Dendritic cell treated with granulocyte-macrophage colony-stimulating factor and Interleukin-4, amounts not matched to agents 40 ng/mL and 50 ng/mL, for 4 days (primary cell): Measurements from ENCODE around the gene LSM14A.
"Not testable (repeated sequence)": the region's sequence is repeated elsewhere in the genome, so short reads cannot be mapped to it uniquely, and the experiment has no call there.

Experiments
- H3K27ac Mint-ChIP-seq: one replicate; pipeline ENCODE4 v1.8.0; 2022; ENCODE audit warnings: mild to moderate bottlenecking, mixed read lengths
- H3K27me3 Mint-ChIP-seq: one replicate; pipeline ENCODE4 v1.8.0; 2022; ENCODE audit warnings: mild to moderate bottlenecking, mixed read lengths
- H3K36me3 Mint-ChIP-seq: one replicate; pipeline ENCODE4 v1.8.0; 2022; ENCODE audit warnings: low read depth, mixed read lengths
- H3K4me1 Mint-ChIP-seq: one replicate; pipeline ENCODE4 v1.8.0; 2022; ENCODE audit warnings: low read depth, mixed read lengths
- H3K4me3 Mint-ChIP-seq: one replicate; pipeline ENCODE4 v1.8.0; 2022; ENCODE audit warnings: mild to moderate bottlenecking, moderate library complexity, mixed read lengths
- H3K9me3 Mint-ChIP-seq: one replicate; pipeline ENCODE4 v1.8.0; 2022; ENCODE audit warnings: mixed read lengths
- intact Hi-C: fragments of 100-400 bp; cut with micrococcal nuclease; formaldehyde crosslinking; loops from one replicate; pipeline ENCODE4 v1.15.0; 2022

Gene LSM14A

DNA sequence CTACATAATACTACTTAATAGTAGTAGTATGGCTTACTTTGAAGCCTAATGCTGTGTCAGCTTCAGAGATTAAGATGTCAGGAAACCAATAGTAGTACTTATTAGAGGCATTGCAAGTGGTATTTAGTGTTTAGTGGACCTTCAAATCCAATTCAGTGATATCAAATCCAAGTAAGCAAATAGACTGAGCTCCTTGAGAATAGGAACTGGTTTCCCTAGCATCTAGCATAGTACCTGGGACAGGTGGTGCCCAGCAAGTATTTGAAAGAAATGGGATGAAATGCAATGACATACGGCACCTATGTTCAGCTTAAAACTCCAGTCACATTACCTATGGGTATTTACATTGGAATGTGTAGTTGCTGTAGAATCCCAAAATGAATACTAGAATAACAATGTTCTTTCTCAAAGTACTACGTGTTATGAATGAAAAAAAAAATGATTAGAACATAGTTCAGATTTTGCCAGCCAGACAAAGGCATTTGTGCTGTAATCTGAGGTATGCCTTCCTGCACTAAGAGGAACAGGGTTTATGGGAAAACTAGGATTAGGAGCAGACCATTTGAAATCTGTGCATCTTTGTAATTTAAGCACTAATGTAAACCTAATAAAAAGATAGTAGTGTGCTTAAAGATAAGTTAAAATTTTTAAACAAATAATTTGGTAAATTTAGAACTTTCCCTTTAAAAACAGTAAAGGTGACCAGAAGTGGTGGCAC, 17.1 kb downstream of the LSM14A start:
- peaks cover 52% of the 10 kb centered on the region for H3K4me1 Mint-ChIP-seq
- H3K36me3 Mint-ChIP-seq: peaks cover 28% of the 10 kb centered on the region
- H3K4me3 Mint-ChIP-seq: no peak overlapping the region
- H3K27ac Mint-ChIP-seq: no peak overlapping the region
- no peaks in the 10 kb centered on the region for H3K27me3 Mint-ChIP-seq
- intact Hi-C loops: no loop called here
- H3K9me3 Mint-ChIP-seq: no peaks in the 10 kb centered on the region

DNA sequence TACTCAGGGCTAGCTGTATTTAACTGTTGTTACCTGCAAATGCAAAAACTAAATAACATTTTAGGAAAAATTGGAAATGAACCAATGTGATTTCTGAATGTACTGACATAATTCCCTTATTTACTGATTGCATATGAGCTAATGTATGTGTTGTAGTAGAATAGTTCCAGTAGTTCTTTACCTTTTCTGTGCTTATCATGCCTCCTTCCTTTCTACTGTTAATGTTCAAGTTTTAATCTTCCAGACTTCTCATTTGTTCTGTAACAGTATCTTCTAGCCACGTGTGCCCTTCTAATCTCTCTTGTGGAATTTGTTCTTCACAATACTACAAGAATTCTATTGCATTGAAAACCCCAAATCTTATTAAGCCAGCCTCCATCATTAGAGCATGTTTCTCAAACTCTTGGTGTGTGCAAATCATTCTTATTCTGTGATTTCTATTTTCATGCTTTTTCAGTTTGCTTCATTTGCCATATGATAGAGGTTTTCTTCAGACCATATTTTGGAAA, 17.7 kb downstream of the LSM14A start:
- no peaks in the 10 kb centered on the region for H3K27me3 Mint-ChIP-seq
- intact Hi-C loops: no loop called here
- H3K36me3 Mint-ChIP-seq: peaks cover 32% of the 10 kb centered on the region
- H3K4me1 Mint-ChIP-seq: peaks cover 49% of the 10 kb centered on the region
- H3K4me3 Mint-ChIP-seq: no peak overlapping the region
- H3K27ac Mint-ChIP-seq: no peak overlapping the region
- H3K9me3 Mint-ChIP-seq: no peaks in the 10 kb centered on the region

DNA sequence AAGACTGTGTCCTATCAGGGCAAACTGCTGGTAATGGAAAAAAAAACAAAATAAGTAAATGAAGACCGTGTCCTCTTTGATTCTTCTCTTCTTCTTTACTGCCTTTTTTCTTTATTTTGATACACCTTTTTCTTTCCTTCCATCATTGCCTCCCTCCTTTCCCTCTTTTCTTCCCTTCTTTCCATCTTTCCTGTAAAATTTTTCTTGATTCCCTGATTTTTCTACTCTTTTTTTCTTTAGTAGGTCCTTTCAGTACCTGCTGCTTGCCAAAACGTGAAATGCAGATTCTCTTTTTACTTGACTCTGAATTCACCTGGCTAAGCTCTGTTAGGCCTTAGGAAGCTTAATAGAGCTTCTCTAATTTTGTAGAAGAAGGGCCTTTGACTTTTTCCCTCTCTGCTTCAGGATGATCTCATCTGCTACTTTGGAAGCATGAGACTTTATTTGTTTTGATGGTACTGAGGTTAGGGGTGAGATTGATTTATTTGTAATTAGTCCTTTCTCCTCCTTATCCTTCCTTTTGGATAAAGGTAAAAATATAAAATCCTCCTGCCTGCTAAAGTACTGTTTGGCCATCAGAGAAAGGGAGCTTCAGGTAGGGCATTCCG, 19.2 kb downstream of the LSM14A start:
- no peak overlapping the region for H3K27ac Mint-ChIP-seq
- no peak overlapping the region for H3K4me3 Mint-ChIP-seq
- intact Hi-C loops: no loop called here
- H3K36me3 Mint-ChIP-seq: peaks cover 41% of the 10 kb centered on the region
- H3K4me1 Mint-ChIP-seq: peaks cover 36% of the 10 kb centered on the region
- H3K27me3 Mint-ChIP-seq: no peaks in the 10 kb centered on the region
- no peaks in the 10 kb centered on the region for H3K9me3 Mint-ChIP-seq

- Mint-ChIP-seq H3K4me1 (peaks cover 25% of the 10 kb centered on the region), H3K9me3 (no peaks in the 10 kb centered on the region), H3K4me3 (no peak overlapping the region), H3K36me3 (peaks cover 53% of the 10 kb centered on the region), H3K27me3 (no peaks in the 10 kb centered on the region), H3K27ac (no peak overlapping the region)
- intact Hi-C loops: no loop called here
These were observed 21.1 kb downstream of the LSM14A start for GRCh38 chr19:34193439-34193838.

DNA sequence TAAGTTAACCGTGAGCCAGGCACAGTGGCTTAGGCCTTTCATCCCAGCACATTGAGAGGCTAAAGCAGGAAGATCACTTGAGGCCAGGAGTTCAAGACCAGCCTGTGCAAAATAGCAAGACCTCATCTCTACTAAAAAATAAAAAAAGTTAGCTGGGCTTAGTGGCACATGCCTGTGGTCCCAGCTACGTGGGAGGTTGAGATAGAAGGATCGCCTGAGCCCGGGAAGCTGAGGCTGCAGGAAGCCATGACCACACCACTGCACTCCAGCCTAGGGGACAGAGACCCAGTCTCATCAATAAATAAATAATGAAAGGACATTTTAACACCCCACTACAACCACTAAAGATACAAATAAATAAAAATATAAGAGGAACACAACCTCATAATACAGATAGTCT, 21.6 kb downstream of the LSM14A start:
- Mint-ChIP-seq H3K27ac (no peak overlapping the region), H3K36me3 (peaks cover 56% of the 10 kb centered on the region)

GRCh38 chr19:34201133-34201532, 28.8 kb downstream of the LSM14A start:
- no peak overlapping the region for H3K4me3 Mint-ChIP-seq
- no peak overlapping the region for H3K27ac Mint-ChIP-seq
- peaks cover 93% of the 10 kb centered on the region for H3K36me3 Mint-ChIP-seq
- no peaks in the 10 kb centered on the region for H3K27me3 Mint-ChIP-seq
- intact Hi-C loops: no loop called here
- peaks cover 4% of the 10 kb centered on the region for H3K4me1 Mint-ChIP-seq
- no peaks in the 10 kb centered on the region for H3K9me3 Mint-ChIP-seq

More for the DNA sequence above, 21.6 kb downstream of the LSM14A start:
- Mint-ChIP-seq H3K27me3 (no peaks in the 10 kb centered on the region), H3K9me3 (no peaks in the 10 kb centered on the region), H3K4me3 (no peak overlapping the region), H3K4me1 (peaks cover 22% of the 10 kb centered on the region)
- intact Hi-C loops: no loop called here

DNA sequence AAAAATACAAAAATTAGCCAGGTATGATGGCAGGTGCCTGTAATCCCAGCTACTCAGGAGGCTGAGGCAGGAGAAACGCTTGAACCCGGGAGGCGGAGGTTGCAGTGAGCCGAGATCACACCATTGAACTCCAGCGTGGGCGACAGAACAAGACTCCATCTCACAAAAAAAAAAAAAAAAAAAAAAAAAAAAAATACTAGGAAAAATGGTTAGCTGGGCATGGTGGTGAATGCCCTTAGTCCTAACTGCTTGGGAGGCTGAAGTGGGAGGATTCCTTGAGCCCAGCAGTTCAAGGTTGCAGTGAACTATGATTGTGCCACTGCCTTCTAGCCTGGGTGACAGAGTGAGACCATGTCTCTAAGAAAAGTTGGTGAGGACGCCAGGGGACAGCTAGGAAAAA, 33.0 kb downstream of the LSM14A start:
- H3K27ac Mint-ChIP-seq, intact Hi-C loops, H3K27me3 Mint-ChIP-seq, H3K9me3 Mint-ChIP-seq, H3K4me3 Mint-ChIP-seq, H3K4me1 Mint-ChIP-seq: not testable (repeated sequence)
- H3K36me3 Mint-ChIP-seq: peaks cover 94% of the 10 kb centered on the region

- Mint-ChIP-seq H3K4me1 (no peaks in the 10 kb centered on the region), H3K9me3 (no peaks in the 10 kb centered on the region), H3K36me3 (peaks cover 85% of the 10 kb centered on the region), H3K27ac (no peak overlapping the region), H3K4me3 (no peak overlapping the region), H3K27me3 (no peaks in the 10 kb centered on the region)
- intact Hi-C loops: no loop called here
These were observed 36.1 kb downstream of the LSM14A start for GRCh38 chr19:34208291-34208884.

DNA sequence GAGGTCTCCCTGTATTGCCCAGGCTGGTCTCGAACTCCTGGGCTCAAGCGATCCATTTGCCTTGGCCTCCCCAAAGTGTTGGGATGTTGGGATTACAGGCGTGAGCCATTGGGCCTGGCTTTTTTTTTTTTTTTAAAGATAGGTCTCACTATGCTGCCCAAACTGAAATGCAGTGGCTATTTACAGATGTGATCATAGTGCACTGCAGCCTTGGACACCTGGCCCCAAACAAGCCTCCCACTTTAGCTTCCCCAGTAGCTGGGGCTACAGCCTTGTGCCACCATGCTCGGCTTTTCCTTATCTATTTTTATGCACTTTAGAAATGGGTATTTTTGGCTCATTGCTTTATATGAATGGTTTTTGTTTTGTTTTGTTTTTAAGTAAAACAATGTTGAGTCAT, 37.4 kb downstream of the LSM14A start:
- intact Hi-C loops: no loop called here
- Mint-ChIP-seq H3K27me3 (no peaks in the 10 kb centered on the region), H3K4me3 (no peak overlapping the region), H3K4me1 (no peaks in the 10 kb centered on the region), H3K36me3 (peaks cover 84% of the 10 kb centered on the region), H3K9me3 (no peaks in the 10 kb centered on the region), H3K27ac (no peak overlapping the region)

- peaks cover 79% of the 10 kb centered on the region for H3K36me3 Mint-ChIP-seq
- H3K27ac Mint-ChIP-seq: no peak overlapping the region
- intact Hi-C loops: no loop called here
- H3K9me3 Mint-ChIP-seq: no peaks in the 10 kb centered on the region
- peaks cover 8% of the 10 kb centered on the region for H3K4me1 Mint-ChIP-seq
- no peak overlapping the region for H3K4me3 Mint-ChIP-seq
- H3K27me3 Mint-ChIP-seq: no peaks in the 10 kb centered on the region
These were observed 41.0 kb downstream of the LSM14A start for GRCh38 chr19:34213283-34213682.

GRCh38 chr19:34214040-34214439, 41.7 kb downstream of the LSM14A start:
- no peak overlapping the region for H3K27ac Mint-ChIP-seq
- H3K36me3 Mint-ChIP-seq: peaks cover 79% of the 10 kb centered on the region
- H3K4me3 Mint-ChIP-seq: no peak overlapping the region
- no peaks in the 10 kb centered on the region for H3K27me3 Mint-ChIP-seq
- peaks cover 14% of the 10 kb centered on the region for H3K4me1 Mint-ChIP-seq
- intact Hi-C loops: no loop called here
- H3K9me3 Mint-ChIP-seq: no peaks in the 10 kb centered on the region

DNA sequence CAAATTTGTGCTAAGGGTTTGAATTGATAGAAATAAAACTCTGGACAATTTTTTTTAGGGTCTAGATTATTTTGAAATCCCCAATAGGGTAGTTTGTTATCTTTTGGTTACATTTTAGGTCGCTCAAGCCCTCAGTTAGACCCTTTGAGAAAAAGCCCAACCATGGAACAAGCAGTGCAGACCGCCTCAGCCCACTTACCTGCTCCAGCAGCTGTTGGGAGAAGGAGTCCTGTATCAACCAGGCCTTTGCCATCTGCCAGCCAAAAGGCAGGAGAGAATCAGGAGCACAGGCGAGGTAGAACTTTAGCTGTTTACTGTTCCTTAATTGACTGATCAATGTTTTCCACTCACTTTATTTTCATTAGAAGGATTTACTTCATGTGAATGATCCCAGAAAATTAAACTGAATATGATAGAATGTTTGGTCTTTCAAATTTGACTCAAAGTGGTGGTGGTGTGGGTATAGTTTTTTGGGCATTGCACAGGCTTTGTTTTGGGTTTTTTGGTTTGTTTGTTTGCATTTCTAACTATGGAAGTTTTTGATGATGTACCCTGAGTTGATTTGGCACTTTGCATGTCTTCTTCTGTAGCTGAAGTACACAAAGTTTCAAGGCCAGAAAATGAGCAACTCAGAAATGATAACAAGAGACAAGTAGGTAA, 42.8 kb downstream of the LSM14A start:
- no peaks in the 10 kb centered on the region for H3K9me3 Mint-ChIP-seq
- intact Hi-C loops: no loop called here
- no peak overlapping the region for H3K4me3 Mint-ChIP-seq
- H3K27ac Mint-ChIP-seq: no peak overlapping the region
- H3K4me1 Mint-ChIP-seq: peaks cover 14% of the 10 kb centered on the region
- no peaks in the 10 kb centered on the region for H3K27me3 Mint-ChIP-seq
- peaks cover 79% of the 10 kb centered on the region for H3K36me3 Mint-ChIP-seq

- intact Hi-C loops: no loop called here
- H3K4me3 Mint-ChIP-seq: no peak overlapping the region
- no peaks in the 10 kb centered on the region for H3K9me3 Mint-ChIP-seq
- peaks cover 77% of the 10 kb centered on the region for H3K36me3 Mint-ChIP-seq
- H3K4me1 Mint-ChIP-seq: peaks cover 14% of the 10 kb centered on the region
- no peaks in the 10 kb centered on the region for H3K27me3 Mint-ChIP-seq
- no peak overlapping the region for H3K27ac Mint-ChIP-seq
These were observed 43.3 kb downstream of the LSM14A start for GRCh38 chr19:34215666-34216038.

DNA sequence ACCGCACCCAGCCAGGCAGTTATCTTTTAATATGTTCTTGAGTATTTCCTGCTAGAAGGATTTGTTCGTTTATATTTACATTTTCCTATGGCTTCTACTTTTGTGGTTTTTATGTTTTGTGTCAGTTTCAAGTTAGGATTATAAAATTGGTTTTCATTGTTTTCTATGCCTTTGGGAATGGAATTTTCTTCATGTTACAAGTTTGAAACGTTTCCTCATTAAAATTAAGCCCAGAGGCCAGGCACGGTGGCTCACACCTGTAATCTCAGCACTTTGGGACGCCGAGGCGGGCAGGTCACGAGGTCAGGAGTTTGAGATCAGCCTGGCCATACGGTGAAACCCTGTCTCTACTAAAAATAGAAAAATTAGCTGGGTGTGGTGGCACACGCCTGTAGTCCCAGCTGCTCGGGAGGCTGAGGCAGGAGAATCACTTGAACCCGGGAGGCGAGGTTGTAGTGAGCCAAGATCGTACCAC, 44.5 kb downstream of the LSM14A start:
- intact Hi-C loops, H3K4me3 Mint-ChIP-seq, H3K9me3 Mint-ChIP-seq, H3K27ac Mint-ChIP-seq, H3K27me3 Mint-ChIP-seq: not testable (repeated sequence)
- Mint-ChIP-seq H3K4me1 (peaks cover 14% of the 10 kb centered on the region), H3K36me3 (peaks cover 77% of the 10 kb centered on the region)
